ENCODE measurements around the gene RTP5. TPM values are rescaled to one million over a fixed set of nuclear protein-coding genes. Genes with fewer than 3 reads are reported as not detected.

Gene RTP5
- total RNA-seq, 1 experiment from 2014 or later: not detected

- no peak for DNase-seq (ENCODE audit: low read depth)
Observed at GRCh38 chr2:241843321-241844065, 26.0 kb upstream of the RTP5 start.

GRCh38 chr2:241844066-241844728, 25.3 kb upstream of the RTP5 start:
- DNase-seq (ENCODE audit: low read depth): peak; percentile 59

- DNase-seq (ENCODE audit: low read depth): no peak
Observed at GRCh38 chr2:241844831-241845578, 24.5 kb upstream of the RTP5 start.

GRCh38 chr2:241846406-241846805, 23.1 kb upstream of the RTP5 start:
- no peak for DNase-seq (ENCODE audit: low read depth)

- no peak for DNase-seq (ENCODE audit: low read depth)
Observed at GRCh38 chr2:241848761-241849615, 20.5 kb upstream of the RTP5 start.

GRCh38 chr2:241849616-241850543, 19.6 kb upstream of the RTP5 start:
- DNase-seq (ENCODE audit: low read depth): no peak

GRCh38 chr2:241850544-241851324, 18.8 kb upstream of the RTP5 start:
- DNase-seq (ENCODE audit: low read depth): no peak

GRCh38 chr2:241851325-241852115, 18.0 kb upstream of the RTP5 start:
- no peak for DNase-seq (ENCODE audit: low read depth)

GRCh38 chr2:241852116-241852980, 17.2 kb upstream of the RTP5 start:
- no peak for DNase-seq (ENCODE audit: low read depth)

GRCh38 chr2:241852981-241853631, 16.4 kb upstream of the RTP5 start:
- DNase-seq (ENCODE audit: low read depth): no peak

- peak; percentile 67 for DNase-seq (ENCODE audit: low read depth)
Observed at GRCh38 chr2:241853651-241854341, 15.7 kb upstream of the RTP5 start.

- DNase-seq (ENCODE audit: low read depth): no peak
Observed at GRCh38 chr2:241854342-241855244, 14.9 kb upstream of the RTP5 start.

GRCh38 chr2:241855245-241855887, 14.2 kb upstream of the RTP5 start:
- no peak for DNase-seq (ENCODE audit: low read depth)

- DNase-seq (ENCODE audit: low read depth): no peak
Observed at GRCh38 chr2:241855888-241856422, 13.6 kb upstream of the RTP5 start.

- no peak for DNase-seq (ENCODE audit: low read depth)
Observed at GRCh38 chr2:241857041-241857541, 12.4 kb upstream of the RTP5 start.

Data from Daoy (cell line).